ENCODE measurements around the gene PGA5.
"Not testable (repeated sequence)": the region's sequence is repeated elsewhere in the genome, so short reads cannot be mapped to it uniquely, and the experiment has no call there.

DNA sequence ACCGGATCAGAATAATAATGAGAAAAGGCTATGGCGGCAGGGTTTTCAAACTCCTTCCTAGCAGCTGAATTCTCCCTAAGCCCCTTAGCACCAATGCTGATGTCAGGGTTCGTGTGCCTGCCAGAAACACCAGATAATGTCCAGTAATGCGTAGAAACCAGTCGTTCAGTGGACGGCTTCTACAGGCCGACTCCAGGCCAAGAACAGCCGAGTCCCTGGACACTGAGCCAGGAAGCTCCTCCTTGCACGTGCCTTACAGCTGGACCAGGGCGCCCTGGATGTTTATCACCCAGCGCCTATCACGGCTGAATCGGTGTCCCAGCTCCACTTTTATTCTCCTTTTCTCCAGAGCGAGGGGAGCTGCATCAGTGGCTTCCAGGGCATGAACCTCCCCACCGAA is 9.9 kb upstream of the PGA5 start:
- TF ChIP-seq POLR2A, CTCF, EP300 (IDR thresholded peaks at IDR 0.05): not testable (repeated sequence)

Measured in ovary (tissue), 3 donors.